GM10266 (cell line): ENCODE measurements around the gene IMPA2.

ENCODE experiments used
- DNase-seq: peaks from one replicate; pipeline ENCODE4 v3.0.0; 2012; ENCODE audit errors: extremely low spot score
- CTCF ChIP-seq: IDR thresholded peaks from 2 replicates; pipeline ENCODE4 v1.5.1; 2012; ENCODE audit warnings: mild to moderate bottlenecking, low read depth; ENCODE audit not compliant: control insufficient read depth, insufficient read depth; ENCODE audit errors: missing control alignments

The IMPA2 gene

DNA sequence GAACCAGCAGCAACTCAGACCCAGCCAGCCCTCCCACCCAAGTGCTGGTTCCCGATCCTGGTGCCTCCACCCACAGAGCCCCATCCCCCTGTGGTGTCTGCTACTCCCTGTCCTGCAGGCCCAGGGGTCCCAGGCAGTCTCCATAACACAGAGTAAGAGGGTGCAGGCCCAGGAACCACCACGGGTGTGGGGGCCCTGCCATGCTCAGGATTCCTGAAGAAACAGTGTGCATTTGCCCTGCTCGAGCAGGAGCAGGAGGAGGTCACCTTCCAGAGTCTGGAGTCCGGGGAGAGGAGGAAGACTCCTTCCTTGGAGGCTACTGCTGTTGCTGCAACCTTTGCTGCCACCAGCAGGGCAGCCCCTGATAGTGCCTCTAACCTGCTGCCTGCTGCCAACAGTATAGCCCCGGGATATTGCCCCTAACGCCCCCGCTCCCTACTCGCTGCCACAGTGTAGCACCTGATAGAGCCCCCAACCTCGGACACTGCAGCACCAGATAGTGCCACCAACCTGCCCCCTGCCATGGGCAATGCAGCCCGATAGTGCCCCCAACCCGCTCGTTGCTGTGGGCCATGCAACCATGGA, 65.5 kb downstream of the IMPA2 start:
- TF ChIP-seq CTCF, result no peak
- DNase-seq, result no peak

DNA sequence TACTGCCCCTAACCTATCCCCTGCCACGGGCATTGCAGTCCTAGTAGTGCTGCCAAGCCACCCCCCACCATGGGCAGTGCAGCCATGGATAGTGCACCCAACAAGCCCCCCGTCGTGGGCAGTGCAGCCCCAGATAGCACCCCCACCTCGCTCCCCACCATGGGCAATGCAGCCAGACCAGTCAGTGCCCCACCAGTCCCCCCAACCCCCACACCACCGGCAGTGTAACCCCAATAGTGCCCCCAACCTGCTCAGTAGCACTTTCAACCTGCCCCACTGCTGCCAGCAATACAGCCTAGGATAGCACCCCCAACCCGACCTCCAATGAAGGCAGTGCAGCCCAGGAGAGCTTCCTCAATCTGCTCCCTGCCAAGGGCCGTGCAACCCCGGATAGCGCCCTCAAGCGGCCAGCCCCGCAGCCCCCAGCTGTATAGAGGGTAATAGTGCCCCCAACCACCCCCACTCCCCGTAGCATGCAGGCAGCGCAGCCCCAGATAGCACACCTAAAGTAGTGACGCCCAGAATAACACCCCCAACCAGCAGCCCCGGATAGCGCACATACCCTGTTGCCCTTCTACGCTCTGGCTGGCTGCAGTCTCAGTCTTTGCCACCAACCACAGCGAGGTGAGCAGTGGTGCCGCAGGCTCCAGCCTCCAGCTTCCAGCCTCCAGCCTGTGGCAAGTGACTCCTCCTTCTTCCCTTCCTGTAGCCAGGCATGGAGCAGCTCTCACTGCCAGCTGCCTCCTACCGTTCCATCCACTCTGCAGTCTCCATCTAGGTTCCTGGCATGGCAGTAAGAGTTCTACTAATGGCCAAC, 66.9 kb downstream of the IMPA2 start:
- DNase-seq, result no peak
- TF ChIP-seq CTCF, result no peak

DNA sequence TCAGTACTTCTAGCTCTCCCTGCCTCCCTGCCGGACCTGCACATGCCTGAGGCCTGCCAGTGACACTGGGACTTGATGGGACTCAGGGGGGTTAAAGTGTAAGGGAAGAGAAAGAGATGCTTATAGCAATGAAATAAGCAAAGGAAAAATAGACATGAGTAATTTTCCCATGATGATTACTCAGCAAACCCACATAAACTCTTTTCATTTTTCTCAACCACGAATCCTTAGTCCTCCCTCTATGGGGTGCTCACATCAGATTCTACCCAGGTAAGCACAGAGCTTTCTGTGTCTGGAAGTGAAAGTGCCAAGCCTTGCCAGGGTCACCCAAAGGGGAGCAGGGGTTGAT, 67.5 kb downstream of the IMPA2 start:
- no peak for TF ChIP-seq CTCF

DNA sequence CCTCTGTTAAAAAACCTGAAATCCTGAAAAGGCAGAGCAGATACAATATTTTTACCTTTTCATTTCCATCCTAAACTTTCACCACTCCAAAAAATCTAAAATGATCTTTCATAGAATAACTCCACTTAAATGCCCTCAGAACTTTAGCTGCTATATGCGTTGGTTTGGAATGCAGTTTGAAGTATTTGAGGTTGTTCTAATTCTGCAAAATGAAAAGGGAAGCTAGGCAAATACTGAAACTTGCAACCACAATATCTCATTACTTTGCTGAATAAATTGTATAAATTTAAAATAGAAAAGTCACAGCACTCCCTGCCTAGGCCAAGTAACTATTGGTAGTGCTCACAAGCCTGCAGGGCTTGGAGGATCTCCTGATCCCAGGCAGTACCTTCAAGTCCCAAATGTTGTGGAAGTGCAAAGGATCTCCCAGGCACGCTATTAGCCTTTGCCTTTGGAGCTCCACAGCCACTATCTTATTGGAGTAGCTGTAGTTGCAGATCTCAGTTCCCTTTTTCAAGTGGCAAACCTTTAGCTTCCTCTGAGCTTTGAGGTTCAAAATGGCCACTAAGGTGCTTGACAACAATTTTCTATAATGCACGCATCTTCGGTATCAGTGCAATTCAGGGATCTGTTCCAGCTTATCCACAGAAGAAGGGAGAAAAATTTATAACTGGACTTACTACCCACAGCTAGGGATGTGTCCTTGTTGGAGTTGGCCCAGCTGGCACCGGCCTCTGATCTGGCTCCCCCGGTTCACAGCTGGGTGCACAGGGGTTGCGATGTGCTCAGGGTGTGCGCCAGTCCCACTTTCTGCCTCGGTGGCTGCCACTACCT, 68.9 kb downstream of the IMPA2 start:
- peak; percentile 48 for DNase-seq
- TF ChIP-seq CTCF, result no peak

More for the DNA sequence above, 67.5 kb downstream of the IMPA2 start:
- DNase-seq, result no peak

DNA sequence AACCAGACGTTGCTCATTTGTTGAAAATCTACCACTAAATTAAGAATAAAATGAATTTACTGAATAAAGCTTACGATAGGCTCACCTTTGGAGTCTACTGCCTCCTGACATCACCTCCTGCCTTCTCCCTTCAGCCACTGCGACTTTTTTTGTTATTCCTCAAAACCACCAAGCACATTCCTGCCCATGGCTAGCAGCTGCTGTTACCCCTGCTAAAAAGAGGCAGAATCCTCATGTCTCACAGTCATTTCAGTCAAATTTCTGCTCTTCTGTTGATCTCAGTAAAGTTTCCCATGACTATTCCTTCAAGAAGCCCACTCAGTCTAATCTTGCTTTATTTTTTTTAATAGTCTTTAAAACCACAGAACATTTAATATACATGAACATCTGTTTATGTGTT, 71.6 kb downstream of the IMPA2 start:
- TF ChIP-seq CTCF, result no peak
- no peak for DNase-seq

DNA sequence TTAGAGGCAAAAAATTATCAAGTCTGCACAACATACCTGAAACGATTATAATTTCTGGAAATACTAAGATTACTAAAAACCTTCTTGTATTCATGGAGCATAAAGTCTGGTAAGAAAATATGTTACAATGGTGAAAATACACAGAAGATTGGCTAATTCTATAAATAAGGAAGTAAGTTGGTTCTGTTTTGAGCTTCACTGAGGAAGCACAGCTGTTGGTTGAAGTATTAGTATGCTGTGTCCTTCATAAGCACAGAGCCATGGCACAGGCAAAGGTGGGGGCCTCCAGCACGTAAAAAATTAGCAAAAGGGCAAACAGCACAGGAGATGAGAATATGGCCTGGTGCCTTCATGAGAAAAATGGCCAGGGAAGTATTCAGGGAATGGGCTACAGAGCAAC, 72.0 kb downstream of the IMPA2 start:
- no peak for TF ChIP-seq CTCF
- no peak for DNase-seq
